Gastroesophageal sphincter (tissue), 3 donors: ENCODE data around the gene PPARGC1A.

Experiments used
- EP300 ChIP-seq: sonication (generic); formaldehyde crosslinking; IDR thresholded peaks from one replicate; pipeline ENCODE4 v1.6.1; 2017; ENCODE audit warnings: antibody characterized with exemption, mild to moderate bottlenecking
- POLR2AphosphoS5 ChIP-seq: sonication (generic); formaldehyde crosslinking; IDR thresholded peaks from one replicate; pipeline ENCODE4 v1.6.1; 2017; ENCODE audit warnings: antibody characterized with exemption
- TF ChIP-seq, protein P1 (sequence below), 4 experiments: fragments of 200-600 bp in 2 of 4; fragments of 450-650 bp in 2 of 4; sonication (generic) in 1 of 4; IDR thresholded peaks; one replicate each; pipeline ENCODE4 v1.5.1; 2017 to 2019; ENCODE audit warnings: antibody characterized with exemption in 4 of 4, mild to moderate bottlenecking in 2 of 4, moderate library complexity in 2 of 4

DNA sequence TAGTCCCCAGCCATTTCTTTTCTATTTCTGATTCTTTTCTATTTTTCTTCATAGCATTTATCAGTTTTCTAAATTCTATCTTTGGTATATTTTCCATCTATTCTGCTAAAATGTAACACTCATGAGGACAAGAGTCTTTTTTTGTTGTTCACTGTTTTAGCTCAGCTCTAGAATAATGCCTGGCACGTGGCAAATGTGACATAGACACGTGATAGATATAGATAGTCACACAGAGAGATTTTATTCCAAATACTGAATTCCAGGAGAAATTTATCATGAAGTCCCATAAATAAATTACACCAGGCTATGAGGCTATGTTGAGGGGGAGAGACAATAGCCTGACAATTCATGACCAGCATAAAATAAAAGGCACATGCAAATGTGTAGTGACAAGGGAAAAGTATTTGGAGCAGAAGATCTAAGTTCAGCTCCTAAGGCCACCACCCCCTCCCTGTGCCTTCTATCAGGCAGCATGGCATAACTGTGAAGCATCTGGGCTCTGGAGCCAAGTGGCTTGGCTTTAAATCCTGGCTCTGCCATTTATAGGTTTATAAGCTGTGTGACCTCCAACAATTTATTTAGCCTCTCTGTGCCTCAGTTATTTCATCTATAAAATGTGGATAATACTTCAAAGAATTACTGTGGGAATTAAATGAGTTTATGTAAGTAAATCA, 25.7 kb upstream of the PPARGC1A start:
- TF ChIP-seq, protein P1, sequence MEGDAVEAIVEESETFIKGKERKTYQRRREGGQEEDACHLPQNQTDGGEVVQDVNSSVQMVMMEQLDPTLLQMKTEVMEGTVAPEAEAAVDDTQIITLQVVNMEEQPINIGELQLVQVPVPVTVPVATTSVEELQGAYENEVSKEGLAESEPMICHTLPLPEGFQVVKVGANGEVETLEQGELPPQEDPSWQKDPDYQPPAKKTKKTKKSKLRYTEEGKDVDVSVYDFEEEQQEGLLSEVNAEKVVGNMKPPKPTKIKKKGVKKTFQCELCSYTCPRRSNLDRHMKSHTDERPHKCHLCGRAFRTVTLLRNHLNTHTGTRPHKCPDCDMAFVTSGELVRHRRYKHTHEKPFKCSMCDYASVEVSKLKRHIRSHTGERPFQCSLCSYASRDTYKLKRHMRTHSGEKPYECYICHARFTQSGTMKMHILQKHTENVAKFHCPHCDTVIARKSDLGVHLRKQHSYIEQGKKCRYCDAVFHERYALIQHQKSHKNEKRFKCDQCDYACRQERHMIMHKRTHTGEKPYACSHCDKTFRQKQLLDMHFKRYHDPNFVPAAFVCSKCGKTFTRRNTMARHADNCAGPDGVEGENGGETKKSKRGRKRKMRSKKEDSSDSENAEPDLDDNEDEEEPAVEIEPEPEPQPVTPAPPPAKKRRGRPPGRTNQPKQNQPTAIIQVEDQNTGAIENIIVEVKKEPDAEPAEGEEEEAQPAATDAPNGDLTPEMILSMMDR (IDR thresholded peaks at IDR 0.05), result no peak
- TF ChIP-seq EP300 (no peak), POLR2AphosphoS5 (no peak)
